Suppressor macrophage treated with lipopolysaccharide for 4 hours (primary cell): ENCODE measurements around the gene CALML4.
A peak's percentile ranks its signal among the peaks of the same experiment; 100 is the strongest.
"Not testable (repeated sequence)": the region's sequence is repeated elsewhere in the genome, so short reads cannot be mapped to it uniquely, and the experiment has no call there.

ENCODE experiments used
- DNase-seq: peaks from one replicate; pipeline ENCODE4 v3.0.0-alpha.2; 2020

CALML4 gene

DNA sequence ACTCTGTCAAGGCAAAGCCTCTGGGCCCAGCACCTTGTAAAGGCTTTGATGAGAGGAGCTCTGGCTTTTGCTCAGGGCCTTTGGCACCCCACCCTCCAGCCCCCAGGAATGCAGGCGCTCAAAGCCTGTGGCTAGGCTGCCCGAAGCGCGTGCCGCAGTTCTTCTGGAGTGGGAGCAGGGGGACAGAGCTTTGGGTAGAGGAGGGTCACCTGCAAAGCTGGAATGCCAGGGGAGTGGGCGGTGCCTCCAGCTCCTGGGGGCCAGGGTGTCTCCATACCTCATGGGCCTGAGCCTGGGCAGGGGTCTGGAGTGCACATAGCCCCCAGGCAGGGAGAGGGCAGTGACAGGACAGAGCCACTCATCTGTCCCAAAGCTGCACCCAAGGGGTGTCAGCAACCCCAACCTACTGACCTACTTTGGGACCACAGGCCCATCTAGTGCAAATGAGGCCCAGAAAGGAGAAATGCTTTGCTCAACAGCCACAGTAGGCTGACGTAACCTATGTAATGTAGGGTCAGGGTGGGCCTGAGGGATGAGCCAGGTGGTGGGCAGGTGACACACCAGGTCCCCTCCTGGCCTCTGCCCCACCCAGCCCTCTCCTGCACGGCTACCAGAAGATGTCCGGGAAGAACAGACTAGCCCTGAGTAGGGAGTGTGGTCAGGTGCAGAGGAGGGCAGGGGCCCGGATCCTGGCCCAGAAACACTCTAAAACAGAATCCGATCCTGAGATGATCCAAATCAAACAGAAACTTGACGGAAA, 2.2 kb upstream of the CALML4 start:
- no peak for DNase-seq

- DNase-seq, result no peak
These were observed 1.6 kb upstream of the CALML4 start for GRCh38 chr15:68206711-68207151.

- DNase-seq, result peak; percentile 82
These were observed 915 bp upstream of the CALML4 start for GRCh38 chr15:68205954-68206539.

- DNase-seq, result no peak
These were observed 419 bp upstream of the CALML4 start for GRCh38 chr15:68205558-68205944.

GRCh38 chr15:68204361-68204760, 771 bp downstream of the CALML4 start:
- DNase-seq, result no peak

DNA sequence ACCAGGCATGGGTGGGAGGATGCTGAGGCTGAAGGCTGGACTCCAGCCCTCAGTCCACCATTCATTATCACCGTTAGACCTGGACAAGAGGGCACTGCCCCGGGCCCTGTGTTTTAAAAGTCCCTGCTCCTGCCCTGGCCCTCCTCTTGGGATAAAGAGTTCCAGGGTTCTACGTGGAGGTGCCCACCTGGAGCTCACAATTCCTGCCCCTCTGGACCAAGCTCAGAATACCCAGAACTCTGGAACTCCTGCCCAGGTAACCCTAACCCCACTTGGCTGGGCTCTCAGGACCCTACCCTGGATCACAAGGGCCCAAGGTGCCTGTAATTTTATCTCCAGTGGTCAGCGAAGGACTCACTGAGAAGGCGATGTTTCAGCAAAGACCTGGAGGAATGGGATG, 1.2 kb downstream of the CALML4 start:
- no peak for DNase-seq

GRCh38 chr15:68203486-68203885, 1.6 kb downstream of the CALML4 start:
- no peak for DNase-seq

GRCh38 chr15:68202994-68203393, 2.1 kb downstream of the CALML4 start:
- not testable (repeated sequence) for DNase-seq

- DNase-seq, result no peak
These were observed 3.3 kb downstream of the CALML4 start for GRCh38 chr15:68201879-68202261.

GRCh38 chr15:68201153-68201878, 3.8 kb downstream of the CALML4 start:
- DNase-seq, result no peak

DNA sequence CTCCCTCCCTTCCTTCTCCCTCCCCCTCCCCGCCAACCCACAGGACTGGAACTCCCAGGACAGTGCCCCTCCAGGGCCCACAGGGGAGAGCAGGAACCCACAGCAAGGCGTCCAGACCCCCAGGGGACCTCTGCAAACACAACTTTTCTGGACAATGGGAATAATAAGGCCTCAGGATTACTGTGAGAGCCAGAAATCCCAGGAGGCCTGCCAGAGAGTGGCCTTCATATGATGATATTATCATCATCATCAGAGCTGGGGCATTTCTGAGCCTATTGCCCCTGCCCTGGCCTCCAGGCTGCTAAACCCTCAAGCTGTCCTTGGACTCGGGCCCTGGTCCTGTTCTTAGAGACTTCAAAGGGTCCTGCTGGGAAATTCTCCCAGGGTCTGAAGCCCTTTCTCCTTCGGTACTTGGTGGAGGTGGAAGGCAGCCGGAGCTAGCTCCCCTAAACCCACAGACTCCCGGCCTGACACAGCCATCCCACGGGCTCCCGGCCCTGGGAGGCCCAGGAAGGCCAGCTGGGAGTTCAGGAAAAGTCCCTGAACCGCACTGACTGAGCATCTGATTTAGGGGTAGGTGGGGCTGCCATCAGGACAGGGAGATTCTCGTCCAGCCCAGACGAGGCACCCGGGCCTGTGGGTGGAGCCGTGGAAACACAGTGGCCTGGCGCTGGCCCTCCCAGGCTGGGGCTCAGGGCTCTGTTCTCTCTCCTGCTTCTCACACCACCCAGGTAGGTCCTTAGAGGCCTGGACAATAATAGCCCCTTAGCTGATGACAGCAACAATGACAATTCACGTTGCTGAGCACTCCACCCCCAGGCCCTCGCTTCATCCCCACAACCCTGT, 4.9 kb downstream of the CALML4 start:
- DNase-seq, result no peak

- DNase-seq, result no peak
These were observed 5.8 kb downstream of the CALML4 start for GRCh38 chr15:68199340-68199739.

- no peak for DNase-seq
These were observed 7.3 kb downstream of the CALML4 start for GRCh38 chr15:68197661-68198437.

- DNase-seq, result no peak
These were observed 8.0 kb downstream of the CALML4 start for GRCh38 chr15:68197170-68197492.

DNA sequence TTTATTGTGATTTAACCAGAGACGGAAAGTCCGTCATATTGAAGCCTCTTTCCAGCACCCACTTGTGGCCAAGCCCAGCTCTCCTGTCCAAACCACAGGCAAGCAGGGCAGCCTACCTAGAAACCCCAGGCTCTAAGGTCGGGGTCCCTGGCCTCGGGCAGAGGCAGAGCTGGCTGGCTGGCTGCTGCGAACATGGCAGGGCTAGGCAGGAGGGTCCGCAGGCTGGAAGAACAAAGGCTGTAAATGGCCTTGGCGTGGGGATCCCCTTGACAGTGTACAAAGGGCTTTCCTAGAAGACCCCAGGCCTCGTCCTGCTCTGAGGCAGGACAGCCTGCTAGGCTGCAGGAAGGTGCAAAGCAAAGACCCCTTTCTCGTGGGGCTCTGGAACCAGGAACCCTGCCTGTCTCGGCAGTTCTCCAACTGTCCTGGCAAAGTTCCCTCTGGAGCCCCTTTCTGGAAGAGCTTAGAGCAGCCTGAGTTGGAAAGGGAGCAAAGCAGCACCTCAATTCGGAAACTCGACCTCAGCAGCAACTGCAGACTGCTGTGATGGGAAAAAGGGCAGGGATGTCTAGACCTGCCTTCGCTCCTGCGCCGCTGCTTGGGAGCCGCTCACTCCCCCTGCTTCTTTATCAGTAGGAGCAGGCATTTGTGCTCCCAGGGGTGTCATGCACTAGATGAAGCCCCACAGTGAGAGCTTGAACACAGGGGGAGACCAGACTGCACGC, 8.5 kb downstream of the CALML4 start:
- DNase-seq, result no peak

DNA sequence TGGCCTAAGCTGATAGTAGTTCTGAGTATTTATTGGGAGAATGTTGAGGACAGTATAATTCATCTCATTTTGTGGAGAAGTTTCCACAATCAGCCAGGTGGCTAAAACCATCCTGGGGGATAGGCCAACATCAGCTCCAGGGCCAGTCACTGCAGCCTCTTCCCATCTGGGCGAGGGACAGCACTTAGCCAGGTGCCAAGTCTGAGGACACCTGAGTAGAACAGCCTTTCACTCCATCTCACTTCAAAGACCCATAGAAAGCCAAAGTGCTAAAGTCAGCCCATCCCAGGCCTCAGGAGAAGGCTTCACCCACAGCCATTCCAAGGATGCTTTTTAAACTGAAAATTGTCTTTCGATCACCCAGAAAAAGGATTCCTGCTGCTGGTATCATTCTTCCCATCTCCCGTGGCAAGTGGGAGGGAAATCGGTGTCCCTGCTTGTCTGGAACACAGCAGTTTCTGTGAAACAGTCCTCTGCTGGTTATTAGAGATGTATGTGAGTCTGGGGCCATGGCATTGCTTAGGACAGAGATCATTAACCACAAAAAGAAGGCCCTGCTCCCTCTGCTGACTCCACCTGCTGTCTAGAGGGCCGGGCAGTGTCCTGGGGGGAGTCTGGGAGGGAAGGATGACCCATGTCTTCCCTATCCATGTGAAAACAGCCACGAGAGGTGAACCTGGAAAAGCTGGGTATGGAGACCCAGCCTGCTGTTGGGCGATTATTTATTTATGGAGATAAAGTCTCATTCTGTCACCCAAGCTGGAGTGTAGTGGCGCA, 9.6 kb downstream of the CALML4 start:
- DNase-seq, result no peak

GRCh38 chr15:68192804-68193486, 12.2 kb downstream of the CALML4 start:
- no peak for DNase-seq

- DNase-seq, result no peak
These were observed 13.0 kb downstream of the CALML4 start for GRCh38 chr15:68192117-68192516.

GRCh38 chr15:68191555-68191954, 13.6 kb downstream of the CALML4 start:
- no peak for DNase-seq

GRCh38 chr15:68190048-68190447, 15.1 kb downstream of the CALML4 start:
- no peak for DNase-seq
